Measurements from ENCODE around the gene AGMAT. TPM values are rescaled to one million over a fixed set of nuclear protein-coding genes. Genes with fewer than 3 reads are reported as not detected.

The AGMAT gene
- total RNA-seq, 1 experiment from 2014 or later: 2.6 TPM

GRCh38 chr1:15524283-15525049 lies 60.4 kb downstream of the AGMAT start:
- DNase-seq (ENCODE audit: low read depth): peak; percentile 94

GRCh38 chr1:15524021-15524282 lies 60.9 kb downstream of the AGMAT start, which contains the start of gene CASP9:
TSS of gene CASP9 (minus strand) at chr1:15524215. CDS start at chr1:15524200, 15 bp downstream.
- DNase-seq (ENCODE audit: low read depth): no peak

- no peak for DNase-seq (ENCODE audit: low read depth)
Measured at GRCh38 chr1:15523104-15524020, 61.5 kb downstream of the AGMAT start.

GRCh38 chr1:15522551-15522950 lies 62.3 kb downstream of the AGMAT start:
- DNase-seq (ENCODE audit: low read depth): no peak

Other genes with a start within 250 kb of the AGMAT start
- gene EFHD2, start 175.2 kb downstream of the AGMAT start, total RNA-seq (2014; rRNA removed; shearing (Covaris generic)): 70.7 and 107 TPM in 2 replicates
- 0.15 TPM in 1 of 2 replicates, not detected in the other for gene CTRC, start 146.6 kb downstream of the AGMAT start, total RNA-seq (2014; rRNA removed; shearing (Covaris generic))
- gene CELA2A, start 128.3 kb downstream of the AGMAT start, total RNA-seq (2014; rRNA removed; shearing (Covaris generic)): not detected in 2 replicates
- gene CELA2B, start 108.9 kb downstream of the AGMAT start, total RNA-seq (2014; rRNA removed; shearing (Covaris generic)): not detected in 2 replicates
- gene CASP9, start 60.8 kb downstream of the AGMAT start, total RNA-seq (2014; rRNA removed; shearing (Covaris generic)): 5.0 and 10.1 TPM in 2 replicates
- gene DNAJC16, start 58.2 kb downstream of the AGMAT start, total RNA-seq (2014; rRNA removed; shearing (Covaris generic)): 12.1 and 17.6 TPM in 2 replicates
- 17.4 and 19.4 TPM in 2 replicates for gene DDI2, start 32.4 kb upstream of the AGMAT start, total RNA-seq (2014; rRNA removed; shearing (Covaris generic))
- 35.3 and 59.1 TPM in 2 replicates for gene PLEKHM2, start 99.3 kb upstream of the AGMAT start, total RNA-seq (2014; rRNA removed; shearing (Covaris generic))
- 0.27 and 0.44 TPM in 2 replicates for gene SLC25A34, start 151.2 kb upstream of the AGMAT start, total RNA-seq (2014; rRNA removed; shearing (Covaris generic))
- not detected in 2 replicates for gene TMEM82, start 157.4 kb upstream of the AGMAT start, total RNA-seq (2014; rRNA removed; shearing (Covaris generic))
- 117 and 156 TPM in 2 replicates for gene FBLIM1, start 173.7 kb upstream of the AGMAT start, total RNA-seq (2014; rRNA removed; shearing (Covaris generic))
- 1.4 TPM in 2 replicates for gene UQCRHL, start 222.6 kb upstream of the AGMAT start, total RNA-seq (2014; rRNA removed; shearing (Covaris generic))

All from M059J (cell line).